HUES48 (cell line): Measurements from ENCODE around the gene HSPA2.
"Not testable (repeated sequence)": the region's sequence is repeated elsewhere in the genome, so short reads cannot be mapped to it uniquely, and the experiment has no call there.

Experiments
- H3K27ac ChIP-seq: one replicate; pipeline ENCODE4 v1.7.0; 2013; ENCODE audit warnings: low read depth, low read length, inconsistent platforms
- H3K27me3 ChIP-seq: 2 replicates; pipeline ENCODE4 v1.6.1; 2013; ENCODE audit warnings: mild to moderate bottlenecking, low read length; ENCODE audit not compliant: control insufficient read depth, insufficient read depth
- H3K36me3 ChIP-seq: 2 replicates; pipeline ENCODE4 v1.6.1; 2013; ENCODE audit warnings: low read length; ENCODE audit not compliant: control insufficient read depth, insufficient read depth
- H3K4me1 ChIP-seq: 2 replicates; pipeline ENCODE4 v1.6.1; 2013; ENCODE audit warnings: mild to moderate bottlenecking, low read length; ENCODE audit not compliant: control insufficient read depth, insufficient read depth
- H3K4me3 ChIP-seq: 2 replicates; pipeline ENCODE4 v1.5.1; 2013; ENCODE audit warnings: mild to moderate bottlenecking, low read depth, low read length
- H3K9ac ChIP-seq: 2 replicates; pipeline ENCODE4 v1.6.1; 2013; ENCODE audit warnings: mild to moderate bottlenecking, low read depth, low read length, moderate library complexity
- H3K9me3 ChIP-seq: 2 replicates; pipeline ENCODE4 v1.6.1; 2013; ENCODE audit warnings: low read length; ENCODE audit not compliant: control insufficient read depth, insufficient read depth

HSPA2 gene

DNA sequence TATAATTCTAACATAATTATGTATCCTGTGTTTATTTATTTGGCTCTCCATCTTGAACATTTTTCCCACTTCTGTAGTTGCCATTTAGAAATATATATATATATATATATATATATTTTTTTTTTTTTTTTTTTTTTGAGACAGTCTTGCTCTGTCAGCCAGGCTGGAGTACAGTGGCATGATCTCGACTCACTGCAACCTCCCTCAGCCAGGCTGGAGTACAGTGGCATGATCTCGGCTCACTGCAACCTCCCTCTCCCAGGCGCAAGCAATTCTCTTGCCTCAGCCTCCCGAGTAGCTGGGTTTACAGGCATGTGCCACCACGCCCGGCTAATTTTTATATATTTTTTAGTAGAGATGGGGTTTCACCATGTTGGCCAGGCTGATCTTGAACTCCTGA, 22.9 kb upstream of the HSPA2 start:
- H3K27ac ChIP-seq, H3K9ac ChIP-seq, H3K4me1 ChIP-seq, H3K4me3 ChIP-seq, H3K27me3 ChIP-seq, H3K9me3 ChIP-seq: not testable (repeated sequence)
- H3K36me3 ChIP-seq, result peaks cover 20% of the 10 kb centered on the region

DNA sequence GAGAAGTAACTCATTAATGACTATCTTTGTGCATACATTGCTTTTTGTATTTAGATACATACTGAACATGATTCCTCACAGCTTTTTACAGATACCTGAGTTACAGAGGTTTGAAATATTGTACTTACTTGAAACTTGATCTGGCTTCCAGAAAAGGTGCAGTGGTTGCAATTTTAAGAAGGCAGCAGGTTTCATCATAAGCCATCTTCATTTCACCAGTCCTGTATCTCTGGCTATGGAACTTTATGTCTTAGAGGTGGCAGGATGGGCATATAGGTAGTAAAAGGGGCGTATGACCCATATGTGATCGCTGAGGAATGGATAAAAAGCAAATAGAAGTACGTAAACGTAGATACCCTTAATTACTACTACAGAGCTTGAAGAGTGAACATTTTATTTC, 22.3 kb upstream of the HSPA2 start:
- Histone ChIP-seq H3K27me3 (no peaks in the 10 kb centered on the region), H3K4me1 (no peaks in the 10 kb centered on the region), H3K9me3 (no peaks in the 10 kb centered on the region), H3K4me3 (no peak overlapping the region), H3K27ac (no peak overlapping the region), H3K9ac (no peak overlapping the region), H3K36me3 (peaks cover 22% of the 10 kb centered on the region)

GRCh38 chr14:64520699-64521098, 19.8 kb upstream of the HSPA2 start:
- no peak overlapping the region for H3K27ac ChIP-seq
- no peaks in the 10 kb centered on the region for H3K4me1 ChIP-seq
- no peak overlapping the region for H3K9ac ChIP-seq
- no peaks in the 10 kb centered on the region for H3K27me3 ChIP-seq
- no peaks in the 10 kb centered on the region for H3K9me3 ChIP-seq
- H3K4me3 ChIP-seq, result no peak overlapping the region
- peaks cover 29% of the 10 kb centered on the region for H3K36me3 ChIP-seq

GRCh38 chr14:64522591-64523355, 17.8 kb upstream of the HSPA2 start:
- H3K36me3 ChIP-seq, result peaks cover 29% of the 10 kb centered on the region

DNA sequence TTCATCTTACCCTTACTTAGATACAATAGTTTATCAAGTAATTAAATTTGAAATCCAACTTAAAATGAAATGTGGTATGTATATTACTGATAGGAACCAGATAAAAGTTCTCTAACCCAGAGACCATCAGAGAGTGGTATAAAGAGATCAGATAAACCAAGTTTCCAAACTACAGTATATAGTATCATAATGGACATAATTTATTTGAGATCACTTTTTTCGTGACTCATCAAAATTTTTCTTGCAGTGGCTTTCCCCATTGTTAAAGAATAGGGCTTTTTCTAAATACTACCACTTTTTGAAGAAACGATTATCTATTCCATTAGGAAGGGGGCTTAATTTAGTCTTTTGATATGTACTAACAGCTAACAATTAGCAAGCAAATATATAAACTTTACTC, 15.2 kb upstream of the HSPA2 start:
- H3K9ac ChIP-seq, result no peak overlapping the region
- H3K4me1 ChIP-seq, result no peaks in the 10 kb centered on the region
- H3K27ac ChIP-seq, result no peak overlapping the region
- H3K36me3 ChIP-seq, result peaks cover 29% of the 10 kb centered on the region
- no peaks in the 10 kb centered on the region for H3K9me3 ChIP-seq
- H3K27me3 ChIP-seq, result no peaks in the 10 kb centered on the region
- H3K4me3 ChIP-seq, result no peak overlapping the region

More at GRCh38 chr14:64522591-64523355, 17.8 kb upstream of the HSPA2 start:
- H3K4me3 ChIP-seq, result no peak overlapping the region
- H3K4me1 ChIP-seq, result no peaks in the 10 kb centered on the region
- H3K9me3 ChIP-seq, result no peaks in the 10 kb centered on the region
- no peak overlapping the region for H3K9ac ChIP-seq
- no peaks in the 10 kb centered on the region for H3K27me3 ChIP-seq
- H3K27ac ChIP-seq, result no peak overlapping the region

- Histone ChIP-seq H3K27ac (no peak overlapping the region), H3K9me3 (no peaks in the 10 kb centered on the region), H3K9ac (no peak overlapping the region)
Observed at GRCh38 chr14:64531567-64531966, 9.0 kb upstream of the HSPA2 start.

GRCh38 chr14:64536488-64537245, 3.9 kb upstream of the HSPA2 start:
- no peak overlapping the region for H3K9ac ChIP-seq
- peaks cover 4% of the 10 kb centered on the region; the same call in 1 of the 2 replicates for H3K4me1 ChIP-seq
- H3K27me3 ChIP-seq, result peaks cover 10% of the 10 kb centered on the region
- peaks cover 6% of the 10 kb centered on the region for H3K9me3 ChIP-seq
- H3K36me3 ChIP-seq, result no peaks in the 10 kb centered on the region
- no peak overlapping the region for H3K4me3 ChIP-seq
- H3K27ac ChIP-seq, result peak overlapping the region; percentile 5

More at GRCh38 chr14:64531567-64531966, 9.0 kb upstream of the HSPA2 start:
- Histone ChIP-seq H3K36me3 (no peaks in the 10 kb centered on the region), H3K4me1 (no peaks in the 10 kb centered on the region), H3K27me3 (no peaks in the 10 kb centered on the region), H3K4me3 (no peak overlapping the region)

DNA sequence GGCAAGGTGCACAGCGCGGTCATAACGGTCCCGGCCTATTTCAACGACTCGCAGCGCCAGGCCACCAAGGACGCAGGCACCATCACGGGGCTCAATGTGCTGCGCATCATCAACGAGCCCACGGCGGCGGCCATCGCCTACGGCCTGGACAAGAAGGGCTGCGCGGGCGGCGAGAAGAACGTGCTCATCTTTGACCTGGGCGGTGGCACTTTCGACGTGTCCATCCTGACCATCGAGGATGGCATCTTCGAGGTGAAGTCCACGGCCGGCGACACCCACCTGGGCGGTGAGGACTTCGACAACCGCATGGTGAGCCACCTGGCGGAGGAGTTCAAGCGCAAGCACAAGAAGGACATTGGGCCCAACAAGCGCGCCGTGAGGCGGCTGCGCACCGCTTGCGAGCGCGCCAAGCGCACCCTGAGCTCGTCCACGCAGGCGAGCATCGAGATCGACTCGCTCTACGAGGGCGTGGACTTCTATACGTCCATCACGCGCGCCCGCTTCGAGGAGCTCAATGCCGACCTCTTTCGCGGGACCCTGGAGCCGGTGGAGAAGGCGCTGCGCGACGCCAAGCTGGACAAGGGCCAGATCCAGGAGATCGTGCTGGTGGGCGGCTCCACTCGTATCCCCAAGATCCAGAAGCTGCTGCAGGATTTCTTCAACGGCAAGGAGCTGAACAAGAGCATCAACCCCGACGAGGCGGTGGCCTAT, 875 bp downstream of the HSPA2 start:
- Histone ChIP-seq H3K9me3 (peaks cover 6% of the 10 kb centered on the region), H3K4me1 (peaks cover 27% of the 10 kb centered on the region), H3K4me3 (peak overlapping the region; percentile 72), H3K9ac (no peak overlapping the region), H3K27me3 (peaks cover 25% of the 10 kb centered on the region), H3K36me3 (no peaks in the 10 kb centered on the region), H3K27ac (no peak overlapping the region)

- peak overlapping the region; percentile 11 for H3K9ac ChIP-seq
Observed at GRCh38 chr14:64541972-64542835, 1.7 kb downstream of the HSPA2 start.

GRCh38 chr14:64542836-64543201, 2.3 kb downstream of the HSPA2 start:
- H3K27me3 ChIP-seq, result peaks cover 25% of the 10 kb centered on the region
- no peak overlapping the region for H3K27ac ChIP-seq
- peaks cover 6% of the 10 kb centered on the region for H3K9me3 ChIP-seq
- H3K4me3 ChIP-seq, result peak overlapping the region; percentile 72
- peak overlapping the region; percentile 11 for H3K9ac ChIP-seq
- no peaks in the 10 kb centered on the region for H3K36me3 ChIP-seq
- peaks cover 27% of the 10 kb centered on the region for H3K4me1 ChIP-seq

More at GRCh38 chr14:64541972-64542835, 1.7 kb downstream of the HSPA2 start:
- Histone ChIP-seq H3K36me3 (no peaks in the 10 kb centered on the region), H3K4me1 (peaks cover 27% of the 10 kb centered on the region), H3K9me3 (peaks cover 6% of the 10 kb centered on the region), H3K4me3 (peak overlapping the region; percentile 72), H3K27me3 (peaks cover 25% of the 10 kb centered on the region), H3K27ac (no peak overlapping the region)
